ENCODE measurements around the gene GDPD4.
"Not testable (repeated sequence)": the region's sequence is repeated elsewhere in the genome, so short reads cannot be mapped to it uniquely, and the experiment has no call there.

The GDPD4 gene, protein sequence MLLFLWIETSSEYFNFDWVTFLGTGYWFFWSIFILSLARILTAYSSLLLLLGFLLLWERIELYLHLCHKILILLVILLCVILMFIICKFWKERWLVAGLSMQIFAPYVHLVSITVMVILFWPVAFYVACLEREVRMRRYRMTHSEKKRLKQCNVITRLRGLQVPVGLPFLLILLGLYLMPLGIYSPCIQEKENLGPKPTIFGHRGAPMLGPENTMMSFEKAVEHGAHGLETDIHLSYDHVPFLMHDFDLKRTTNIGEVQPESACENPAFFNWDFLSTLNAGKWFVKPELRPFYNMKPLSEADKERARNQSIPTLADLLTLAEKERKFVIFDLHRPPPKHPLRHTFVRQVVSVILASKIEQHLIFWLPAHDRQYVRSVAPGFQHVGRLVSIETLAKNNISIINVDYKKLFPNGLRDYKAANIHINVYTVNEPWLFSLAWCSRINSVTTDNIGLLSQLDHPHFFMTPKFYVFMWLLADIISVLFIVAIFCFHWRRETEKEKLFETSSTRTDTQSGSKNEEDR

GRCh38 chr11:77301510-77301909 is at the start of gene GDPD4:
Gene GDPD4 (minus strand): TSS chr11:77301686. CDS start chr11:77285137, 16,549 bp downstream.
- DNase-seq: no peak

DNA sequence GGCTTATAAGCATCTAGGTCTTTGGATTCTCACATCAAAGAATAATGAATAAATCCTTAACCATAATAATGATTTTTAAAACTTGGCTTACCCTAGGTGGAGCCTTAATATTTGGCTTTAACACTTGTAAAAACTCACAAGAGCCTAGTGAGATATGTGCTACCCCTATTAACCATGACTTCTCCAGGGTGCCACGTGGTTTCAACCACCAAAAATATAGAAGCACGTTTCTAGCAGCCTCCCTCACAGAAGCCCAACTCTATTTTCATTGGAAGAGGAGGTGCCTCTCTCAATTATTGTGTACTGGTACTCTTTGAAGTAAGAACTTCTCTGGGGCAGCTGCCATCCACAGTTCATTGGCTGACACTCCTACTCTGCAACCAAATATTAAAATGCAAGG is 46.5 kb upstream of the GDPD4 start:
- no peak for DNase-seq

- DNase-seq: no peak
These were observed 45.6 kb upstream of the GDPD4 start for GRCh38 chr11:77346906-77347603.

GRCh38 chr11:77345621-77346020 is 44.1 kb upstream of the GDPD4 start:
- no peak for DNase-seq

DNA sequence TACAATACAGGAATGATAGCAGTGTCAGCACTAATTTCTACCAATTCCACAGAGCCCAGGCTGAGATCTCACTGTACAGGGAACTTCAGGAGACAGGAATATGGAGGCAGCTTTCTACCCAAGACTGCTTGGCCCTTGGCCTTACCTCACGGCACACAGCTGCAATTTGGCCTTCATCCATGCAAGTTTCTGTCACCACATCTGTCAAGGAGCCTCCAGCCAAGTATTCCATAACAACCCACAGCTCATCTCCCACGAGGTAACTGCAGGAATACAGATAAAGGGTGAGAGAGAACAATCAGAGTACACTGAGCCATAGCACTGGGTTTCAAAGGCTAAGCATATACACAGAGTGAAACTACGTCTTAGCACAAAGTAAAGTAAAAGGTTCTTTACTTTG is 39.0 kb upstream of the GDPD4 start:
- DNase-seq: no peak

DNA sequence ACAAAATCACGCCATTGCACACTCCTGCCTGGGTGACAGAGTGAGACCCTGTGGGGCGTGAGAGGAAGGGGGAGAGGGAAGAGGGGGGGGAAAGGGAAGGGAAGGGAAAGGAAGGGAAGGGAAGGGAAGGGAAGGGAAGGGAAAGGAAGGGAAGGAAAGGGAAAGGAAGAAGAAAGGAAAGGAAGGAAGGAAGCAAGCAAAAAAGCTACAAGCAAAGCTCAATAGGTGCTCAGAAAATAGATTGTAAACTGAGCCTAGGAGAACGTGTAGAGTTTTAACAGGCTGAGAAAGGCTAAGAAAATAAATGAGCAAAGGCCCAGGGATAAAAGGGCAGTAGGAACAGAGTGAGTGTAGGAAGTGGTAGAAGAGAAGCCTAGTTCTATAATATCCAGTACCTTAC is 30.8 kb upstream of the GDPD4 start:
- DNase-seq: no peak

DNA sequence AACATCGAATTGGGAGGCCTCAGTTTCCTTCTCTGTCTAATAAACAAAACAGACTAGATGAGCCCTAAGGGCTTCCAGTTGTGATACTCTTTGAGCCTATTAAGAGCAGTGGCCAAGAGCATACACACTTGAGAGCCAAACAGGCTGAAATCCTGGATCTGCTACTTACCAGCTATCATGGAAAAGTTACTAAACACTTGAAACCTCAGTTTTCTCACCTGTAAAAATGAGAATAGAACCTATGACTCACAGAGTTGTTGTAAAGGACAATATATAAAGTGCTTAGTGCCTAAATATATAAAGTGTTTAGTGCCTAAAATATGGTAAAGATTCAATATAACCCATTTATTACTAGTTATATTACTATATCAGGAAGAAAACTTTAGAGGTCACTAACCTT is 23.7 kb upstream of the GDPD4 start:
- no peak for DNase-seq

DNA sequence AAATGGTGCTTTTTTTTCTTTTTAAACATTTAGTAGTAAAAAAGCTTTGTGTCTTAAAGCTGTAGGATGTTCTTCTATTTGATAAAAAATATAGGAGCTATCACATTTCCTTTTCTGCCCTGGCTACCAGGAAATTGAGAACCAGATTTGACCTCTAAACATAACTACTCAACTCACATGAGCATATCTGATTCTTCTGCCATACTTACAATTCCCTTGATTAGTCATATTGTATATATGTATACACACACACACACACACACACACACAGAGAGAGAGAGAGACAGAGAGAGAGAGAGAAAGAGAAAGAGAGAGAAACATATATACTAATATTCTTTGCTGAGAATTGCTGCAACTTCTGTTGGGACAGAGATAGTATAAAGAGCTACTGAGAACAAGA is 23.0 kb upstream of the GDPD4 start:
- DNase-seq: no peak

GRCh38 chr11:77322926-77323590 is 21.6 kb upstream of the GDPD4 start:
- no peak for DNase-seq

- no peak for DNase-seq
These were observed 21.0 kb upstream of the GDPD4 start for GRCh38 chr11:77322506-77322905.

DNA sequence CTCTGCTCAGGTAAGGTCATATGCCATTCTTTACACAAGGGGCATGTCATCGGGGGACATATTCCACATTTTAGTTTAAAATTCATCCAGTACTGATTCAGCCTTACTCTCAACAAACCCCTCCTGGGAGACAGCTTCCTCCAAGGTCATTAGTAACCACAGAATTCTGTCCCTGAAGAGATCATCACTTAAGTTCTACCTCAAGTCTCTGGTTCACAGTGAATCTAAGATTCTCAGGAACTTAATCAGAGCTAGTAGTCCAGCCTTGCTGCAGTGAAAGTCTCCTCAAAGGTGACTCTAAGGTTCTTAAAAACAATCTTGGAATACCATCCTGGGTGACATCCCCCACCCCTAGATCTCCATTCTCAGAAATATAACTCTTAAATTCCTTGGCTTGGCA is 18.9 kb upstream of the GDPD4 start:
- DNase-seq: no peak

- no peak for DNase-seq
These were observed 17.1 kb upstream of the GDPD4 start for GRCh38 chr11:77318600-77318999.

GRCh38 chr11:77316733-77317342 is 15.4 kb upstream of the GDPD4 start:
- DNase-seq: no peak

GRCh38 chr11:77312107-77312506 is 10.6 kb upstream of the GDPD4 start:
- DNase-seq: no peak

DNA sequence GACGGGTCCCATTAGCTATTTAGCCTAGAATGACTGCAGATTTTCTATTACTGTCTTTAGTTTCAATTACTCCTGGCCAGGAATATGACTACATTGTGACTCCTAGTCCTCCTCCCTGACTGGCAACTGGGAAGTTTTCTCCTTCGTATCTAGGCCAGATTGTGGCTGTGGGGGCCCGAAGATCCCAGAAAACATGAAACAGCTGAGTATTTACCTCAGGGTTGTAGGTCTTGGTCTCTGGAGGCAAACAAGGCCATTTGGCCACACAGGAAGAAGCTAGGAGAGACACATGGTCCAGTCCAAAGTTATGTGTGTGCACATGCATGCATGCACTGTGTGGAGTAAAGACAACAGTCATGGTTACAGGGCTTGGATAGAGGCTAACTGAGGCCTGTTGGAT is 10.2 kb upstream of the GDPD4 start:
- DNase-seq: no peak

- no peak for DNase-seq
These were observed 9.2 kb upstream of the GDPD4 start for GRCh38 chr11:77310721-77311120.

- DNase-seq: no peak
These were observed 8.1 kb upstream of the GDPD4 start for GRCh38 chr11:77309401-77310085.

DNA sequence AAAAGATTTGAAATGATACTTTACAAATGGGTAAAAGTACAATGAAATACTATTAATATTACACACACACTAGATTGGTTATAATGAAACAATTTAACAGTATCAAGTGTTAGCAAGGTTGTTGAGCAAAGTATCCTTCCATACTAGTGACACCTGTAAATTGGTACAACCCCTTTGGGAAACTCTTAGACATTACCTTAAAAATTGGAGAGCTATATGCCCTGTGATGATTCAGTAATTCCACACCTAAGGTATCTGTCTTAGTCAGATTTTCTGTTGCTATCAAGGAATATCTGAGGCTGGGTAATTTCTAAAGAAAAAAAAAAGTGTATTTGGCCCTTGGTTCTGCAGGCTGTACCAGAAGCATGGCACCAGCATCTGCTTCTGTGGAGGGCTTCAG is 7.4 kb upstream of the GDPD4 start:
- DNase-seq: no peak

DNA sequence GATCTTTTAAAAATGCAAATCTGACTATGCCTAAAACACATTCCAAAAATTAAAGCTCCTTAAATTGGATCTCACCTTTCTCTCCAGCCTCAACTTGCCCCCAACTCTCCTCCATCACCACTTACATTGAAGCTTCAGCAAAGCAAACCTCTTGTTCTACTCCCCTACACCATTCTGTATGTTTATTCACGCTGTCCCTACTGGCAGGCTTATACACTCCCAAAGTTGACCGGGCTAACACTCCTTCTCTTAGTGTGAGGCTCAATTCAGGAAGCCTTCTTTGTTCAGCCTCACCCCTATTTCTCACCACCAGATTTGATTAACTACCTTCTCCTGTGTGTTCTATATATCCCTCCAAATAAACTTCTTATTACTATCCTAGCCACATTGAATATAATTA is 1.8 kb upstream of the GDPD4 start:
- no peak for DNase-seq

DNA sequence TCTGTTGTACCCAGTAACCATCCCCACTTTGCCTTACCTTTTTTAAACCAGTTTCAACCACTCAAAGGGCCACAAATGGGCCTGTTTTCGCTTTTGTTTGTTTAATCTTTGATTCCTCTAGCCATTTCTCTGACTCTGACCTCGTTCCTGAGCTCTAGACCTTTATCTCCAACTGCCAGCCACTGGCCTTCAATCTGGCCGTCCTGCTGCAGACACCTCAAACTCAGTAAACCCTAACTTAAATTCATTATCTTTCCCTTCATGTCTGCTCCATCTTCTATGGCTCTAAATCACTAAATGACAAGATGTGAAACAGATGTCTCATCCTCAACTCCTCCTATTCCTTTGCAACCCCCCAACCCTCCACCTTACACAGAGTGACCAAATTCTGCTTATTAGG is 1.3 kb upstream of the GDPD4 start:
- DNase-seq: no peak

GRCh38 chr11:77300695-77301094 is 791 bp downstream of the GDPD4 start:
- DNase-seq: no peak

DNA sequence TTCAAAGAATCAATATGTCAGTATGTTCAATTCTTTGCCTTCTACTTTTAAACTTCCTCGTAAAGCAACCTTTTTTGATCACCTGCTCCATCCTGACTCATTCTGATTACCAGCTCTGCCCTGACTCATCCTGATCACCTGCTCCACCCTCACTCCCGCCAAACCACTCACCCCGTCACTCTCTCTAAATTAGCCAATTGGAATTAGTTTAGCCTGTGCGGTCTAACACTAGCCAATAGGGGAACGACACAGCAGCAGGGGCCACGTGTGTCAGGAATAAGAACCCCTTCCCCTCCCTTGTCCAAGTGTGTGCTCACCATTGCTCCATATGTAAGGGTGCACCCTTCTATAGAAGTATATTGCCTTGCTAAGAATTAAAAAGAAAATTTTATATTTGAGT is 1.5 kb downstream of the GDPD4 start:
- not testable (repeated sequence) for DNase-seq

DNA sequence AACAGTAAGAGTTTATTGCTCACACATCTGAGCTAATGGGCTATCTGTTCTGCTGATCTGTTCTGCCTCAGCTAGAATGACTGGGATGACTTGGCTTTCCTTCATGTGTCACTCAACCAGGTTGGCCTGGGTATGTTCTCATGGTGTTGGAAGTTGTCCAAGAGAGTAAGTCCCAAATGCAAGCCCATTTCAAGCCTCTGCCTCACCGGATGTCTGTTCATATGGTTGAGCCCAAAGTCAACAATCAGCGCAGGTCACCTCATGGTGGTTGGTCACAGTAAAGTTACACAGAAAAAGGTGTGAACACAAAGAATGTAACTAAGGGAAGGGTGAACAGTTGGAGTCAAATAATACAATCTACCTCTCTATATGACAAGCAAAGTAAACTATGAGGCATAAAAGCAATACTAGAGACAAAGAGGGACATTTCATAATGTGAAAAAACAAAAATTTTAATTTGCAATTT is 1.9 kb downstream of the GDPD4 start:
- no peak for DNase-seq
